ENCODE data around the gene CD276. TPM values are rescaled to one million over a fixed set of nuclear protein-coding genes. Genes with fewer than 3 reads are reported as not detected.

Gene CD276
- total RNA-seq, 4 donors from 2014 or later: 11.5 to 85.7 (median 30.0) TPM

DNA sequence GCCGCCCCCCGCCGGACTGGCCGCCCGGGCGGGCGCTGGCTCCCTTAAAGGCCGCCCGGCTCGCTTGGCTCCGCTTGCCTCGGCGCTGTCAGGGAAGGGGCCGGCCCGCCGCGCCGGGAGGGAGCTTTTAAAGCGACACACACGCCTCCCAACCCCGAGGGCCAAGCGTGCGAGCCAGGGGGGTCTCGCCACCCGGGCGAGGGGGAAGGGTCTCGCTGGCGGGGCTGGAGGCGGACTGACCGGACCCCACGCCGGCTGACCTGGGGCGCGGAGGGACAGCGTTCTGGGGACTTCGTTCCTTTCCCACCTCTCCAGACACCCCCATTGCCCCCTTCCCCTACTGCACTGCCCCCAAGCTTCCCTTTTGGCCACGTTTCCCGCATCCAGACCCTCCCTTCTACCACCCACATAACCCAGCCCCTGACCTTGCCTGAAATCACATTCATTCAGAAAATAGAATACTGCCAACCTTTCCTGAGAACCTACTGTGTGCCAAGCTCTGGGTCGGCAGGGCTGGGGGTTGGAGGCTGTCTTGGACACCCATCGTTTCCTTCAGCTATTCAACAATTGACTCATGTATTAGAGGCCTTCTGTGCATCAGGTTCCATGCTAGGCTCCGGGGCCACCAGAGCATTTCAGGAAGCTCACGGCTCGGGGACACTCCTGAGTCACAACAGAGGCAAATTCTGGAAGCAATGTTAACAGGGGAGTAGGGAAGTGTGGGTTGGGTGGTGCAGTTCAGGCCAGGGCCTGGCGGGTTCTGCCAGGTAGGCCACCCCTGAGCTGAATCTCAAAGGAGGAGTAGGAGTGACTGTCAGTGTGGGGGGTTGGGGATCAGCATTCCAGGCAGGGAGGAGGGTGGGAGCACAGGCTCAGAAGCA, 69.3 kb downstream of the CD276 start, which contains the start of gene INSYN1:
Gene INSYN1 (minus strand): TSS at position 102 of the 881 bp plus-strand sequence. CDS start 2,221 bp downstream, outside the sequence.
- no peaks in the 10 kb centered on the region for H3K27me3 ChIP-seq
- no peaks in the 10 kb centered on the region for H3K36me3 ChIP-seq
- peak within 1 kb of the TSS in 1 of 2 donors; percentile 10 for H3K27ac ChIP-seq
- no peak for TF ChIP-seq POLR2A (IDR thresholded peaks at IDR 0.05)
- TF ChIP-seq, protein P1, sequence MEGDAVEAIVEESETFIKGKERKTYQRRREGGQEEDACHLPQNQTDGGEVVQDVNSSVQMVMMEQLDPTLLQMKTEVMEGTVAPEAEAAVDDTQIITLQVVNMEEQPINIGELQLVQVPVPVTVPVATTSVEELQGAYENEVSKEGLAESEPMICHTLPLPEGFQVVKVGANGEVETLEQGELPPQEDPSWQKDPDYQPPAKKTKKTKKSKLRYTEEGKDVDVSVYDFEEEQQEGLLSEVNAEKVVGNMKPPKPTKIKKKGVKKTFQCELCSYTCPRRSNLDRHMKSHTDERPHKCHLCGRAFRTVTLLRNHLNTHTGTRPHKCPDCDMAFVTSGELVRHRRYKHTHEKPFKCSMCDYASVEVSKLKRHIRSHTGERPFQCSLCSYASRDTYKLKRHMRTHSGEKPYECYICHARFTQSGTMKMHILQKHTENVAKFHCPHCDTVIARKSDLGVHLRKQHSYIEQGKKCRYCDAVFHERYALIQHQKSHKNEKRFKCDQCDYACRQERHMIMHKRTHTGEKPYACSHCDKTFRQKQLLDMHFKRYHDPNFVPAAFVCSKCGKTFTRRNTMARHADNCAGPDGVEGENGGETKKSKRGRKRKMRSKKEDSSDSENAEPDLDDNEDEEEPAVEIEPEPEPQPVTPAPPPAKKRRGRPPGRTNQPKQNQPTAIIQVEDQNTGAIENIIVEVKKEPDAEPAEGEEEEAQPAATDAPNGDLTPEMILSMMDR (IDR thresholded peaks at IDR 0.05): no peak
- intact Hi-C loops (cut with DNase I; ENCODE audit: low total_unique reads): no loop called here
- no peaks in the 10 kb centered on the region for H3K9me3 ChIP-seq
- H3K4me3 ChIP-seq: peak within 1 kb of the TSS; percentile 54 to 68
- DNase-seq: peak in 1 of 2 donors; percentile 37
- H3K4me1 ChIP-seq: no peaks in the 10 kb centered on the region

DNA sequence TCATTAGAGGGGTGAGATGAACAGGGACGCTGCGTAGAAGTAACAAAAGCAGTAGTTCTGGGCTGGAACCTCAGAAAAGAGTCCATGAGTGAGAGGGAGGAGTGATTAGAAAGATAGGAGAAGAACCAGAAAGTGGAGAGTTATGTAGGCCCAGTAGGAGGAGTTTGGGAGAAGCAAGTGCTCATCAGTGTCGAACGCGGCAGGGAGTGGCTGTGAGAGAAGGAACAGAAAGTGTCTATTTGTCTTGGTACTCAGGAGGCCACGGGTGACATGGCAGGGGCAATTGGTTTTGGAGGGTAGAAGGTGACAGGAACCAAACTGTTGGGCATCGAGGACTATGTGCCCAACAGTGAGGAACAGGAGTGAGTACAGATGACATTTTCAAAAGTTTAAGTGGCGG, 70.3 kb downstream of the CD276 start:
- Histone ChIP-seq H3K27me3 (no peaks in the 10 kb centered on the region), H3K9me3 (no peaks in the 10 kb centered on the region), H3K4me1 (no peaks in the 10 kb centered on the region), H3K36me3 (no peaks in the 10 kb centered on the region), H3K4me3 (no peak overlapping the region), H3K27ac (no peak overlapping the region)
- DNase-seq: no peak
- intact Hi-C loops (cut with DNase I; ENCODE audit: low total_unique reads): no loop called here
- TF ChIP-seq POLR2A (IDR thresholded peaks at IDR 0.05): no peak
- TF ChIP-seq, protein P1 (IDR thresholded peaks at IDR 0.05): no peak

DNA sequence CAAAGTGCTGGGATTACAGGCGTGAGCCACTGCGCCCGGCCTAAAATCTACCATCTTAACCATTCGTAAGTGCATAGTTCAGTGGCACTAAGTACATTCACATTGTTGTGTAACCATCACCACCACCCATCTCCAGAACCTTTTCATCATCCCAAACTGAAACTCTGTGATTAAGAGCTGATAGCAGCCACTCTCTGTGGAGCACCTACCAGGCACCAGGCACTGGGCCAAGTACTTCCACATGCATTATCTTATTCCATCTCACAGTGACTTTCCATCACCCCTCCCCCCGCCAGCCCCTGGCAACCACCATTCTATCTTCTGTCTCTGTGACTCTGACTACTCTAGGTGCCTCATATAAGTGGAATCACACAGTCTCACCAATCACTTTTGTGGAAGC, 71.3 kb downstream of the CD276 start:
- Histone ChIP-seq H3K27ac (no peak overlapping the region), H3K4me1 (no peaks in the 10 kb centered on the region), H3K27me3 (no peaks in the 10 kb centered on the region), H3K4me3 (no peak overlapping the region), H3K36me3 (no peaks in the 10 kb centered on the region), H3K9me3 (no peaks in the 10 kb centered on the region)
- TF ChIP-seq, protein P1 (IDR thresholded peaks at IDR 0.05): no peak
- DNase-seq: no peak
- intact Hi-C loops (cut with DNase I; ENCODE audit: low total_unique reads): no loop called here

DNA sequence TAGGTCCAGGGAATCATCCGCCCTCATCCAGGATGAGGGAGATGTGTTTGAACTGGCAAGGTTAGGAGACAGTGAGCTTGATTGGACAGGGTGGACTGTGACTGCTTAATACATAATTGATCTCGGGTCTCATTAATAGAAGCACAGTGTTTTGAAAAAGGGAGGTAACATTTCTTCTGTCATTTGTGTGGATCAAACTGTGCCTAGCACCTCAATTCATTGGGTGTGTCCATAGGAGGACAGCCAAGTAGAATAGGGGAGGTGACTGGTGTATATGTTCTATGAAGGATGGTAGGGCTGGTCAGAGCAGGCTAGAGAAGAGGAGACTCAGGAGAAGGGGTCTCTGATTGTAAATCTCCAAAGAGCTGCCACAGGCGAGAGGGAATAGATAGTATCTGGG, 71.8 kb downstream of the CD276 start:
- no peak for DNase-seq
- no peak overlapping the region for H3K4me3 ChIP-seq
- TF ChIP-seq, protein P1 (IDR thresholded peaks at IDR 0.05): no peak
- no peak for TF ChIP-seq POLR2A (IDR thresholded peaks at IDR 0.05)
- H3K36me3 ChIP-seq: no peaks in the 10 kb centered on the region
- no peaks in the 10 kb centered on the region for H3K9me3 ChIP-seq
- intact Hi-C loops (cut with DNase I; ENCODE audit: low total_unique reads): no loop called here
- H3K4me1 ChIP-seq: no peaks in the 10 kb centered on the region
- no peaks in the 10 kb centered on the region for H3K27me3 ChIP-seq
- H3K27ac ChIP-seq: no peak overlapping the region

DNA sequence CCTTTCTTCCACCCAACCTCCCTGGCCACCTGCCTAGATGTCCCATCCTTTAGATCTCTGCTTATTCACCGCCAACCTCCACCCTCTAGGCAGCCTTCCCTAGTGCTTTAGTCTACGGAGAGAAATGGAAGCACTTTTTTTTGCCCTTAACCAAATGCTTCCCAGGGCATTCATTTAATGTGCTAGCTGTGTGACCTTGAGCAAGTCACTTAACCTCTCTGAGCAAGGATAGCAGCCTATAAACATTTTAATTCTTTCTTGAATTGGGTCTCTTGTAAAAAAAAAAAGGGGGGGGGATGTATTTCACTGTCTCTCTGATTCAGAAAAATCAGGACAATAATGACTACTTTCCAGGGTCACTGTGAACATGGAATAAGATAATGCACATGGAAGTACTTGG, 72.2 kb downstream of the CD276 start:
- Histone ChIP-seq H3K4me3 (no peak overlapping the region), H3K4me1 (no peaks in the 10 kb centered on the region), H3K36me3 (no peaks in the 10 kb centered on the region), H3K27ac (no peak overlapping the region), H3K9me3 (no peaks in the 10 kb centered on the region), H3K27me3 (no peaks in the 10 kb centered on the region)
- DNase-seq: no peak
- TF ChIP-seq, protein P1 (IDR thresholded peaks at IDR 0.05): no peak
- no peak for TF ChIP-seq POLR2A (IDR thresholded peaks at IDR 0.05)
- intact Hi-C loops (cut with DNase I; ENCODE audit: low total_unique reads): no loop called here
